Prostate gland (tissue), 2 donors: ENCODE results near the gene PPP1R14C. TPM values are rescaled to one million over a fixed set of nuclear protein-coding genes. Genes with fewer than 3 reads are reported as not detected.

Experiments
- DNase-seq: peaks from one replicate; pipeline ENCODE4 v3.0.0-alpha.2; 2019; ENCODE audit warnings: low spot score
- H3K27ac ChIP-seq, 2 donors: fragments of 200-600 bp; sonication (generic); 2 replicates each; pipeline ENCODE4 v1.5.1; 2017 to 2019
- H3K27me3 ChIP-seq: fragments of 200-600 bp; sonication (generic); replicated peaks from 2 replicates; pipeline ENCODE4 v1.5.1; 2019; ENCODE audit not compliant: insufficient read depth
- H3K36me3 ChIP-seq, 2 donors: fragments of 200-600 bp; sonication (generic); 1 replicate in 1 of 2; 2 replicates in 1 of 2; pipeline versions ENCODE4 v1.5.1 to v1.8.1; 2017 to 2019
- H3K4me1 ChIP-seq: fragments of 200-600 bp; sonication (generic); replicated peaks from 2 replicates; pipeline ENCODE4 v1.5.1; 2019
- H3K4me3 ChIP-seq, 2 donors: fragments of 200-600 bp; sonication (generic); 2 replicates each; pipeline ENCODE4 v1.5.1; 2017 to 2019
- H3K9me3 ChIP-seq: fragments of 200-600 bp; sonication (generic); 2 replicates; pipeline ENCODE4 v1.5.1; 2017
- CTCF ChIP-seq, 4 experiments: fragments of 200-600 bp in 2 of 4; fragments of 450-650 bp in 2 of 4; sonication (generic) in 2 of 4; IDR thresholded peaks; 1 replicate in 3 of 4; 2 replicates in 1 of 4; pipeline ENCODE4 v1.5.1; 2016 to 2019; ENCODE audit warnings: antibody characterized with exemption in 4 of 4, mild to moderate bottlenecking in 2 of 4, moderate library complexity in 2 of 4
- POLR2A ChIP-seq: fragments of 450-650 bp; IDR thresholded peaks from one replicate; pipeline ENCODE4 v1.6.1; 2016; ENCODE audit warnings: antibody characterized with exemption, mild to moderate bottlenecking
- POLR2AphosphoS5 ChIP-seq: sonication (generic); formaldehyde crosslinking; IDR thresholded peaks from one replicate; pipeline ENCODE4 v1.6.1; 2017; ENCODE audit warnings: antibody characterized with exemption
- WGBS: methylation state at CpG from one replicate; pipeline ENCODE4 v1.1.5; 2018; 5-methylcytosine and 5-hydroxymethylcytosine counted together
- intact Hi-C: fragments of 100-400 bp; cut with DNase I; formaldehyde crosslinking; loops from one replicate; pipeline ENCODE4 v1.14.2; 2022
- total RNA-seq, 2 donors: library from RNA; depleted of rRNA; stranded (reverse); fragments of >200 nt; gene quantifications; one replicate each; pipeline ENCODE4 v1.1.0, GENCODE V29; 2016

PPP1R14C gene
- total RNA-seq, 2 donors from 2014 or later: 3.4 to 14.8 TPM

GRCh38 chr6:150282806-150283205, 140.0 kb downstream of the PPP1R14C start:
- Histone ChIP-seq H3K4me1 (no peaks in the 10 kb centered on the region), H3K4me3 (no peak overlapping the region), H3K9me3 (no peaks in the 10 kb centered on the region), H3K27me3 (no peaks in the 10 kb centered on the region), H3K27ac (no peak overlapping the region), H3K36me3 (no peaks in the 10 kb centered on the region)
- intact Hi-C loops: no loop called here
- DNase-seq: no peak
- TF ChIP-seq POLR2A (no peak), POLR2AphosphoS5 (no peak), CTCF (IDR thresholded peaks at IDR 0.05) (no peak)

- Histone ChIP-seq H3K27ac (no peak overlapping the region), H3K27me3 (no peaks in the 10 kb centered on the region), H3K36me3 (no peaks in the 10 kb centered on the region), H3K4me3 (no peak overlapping the region), H3K4me1 (no peaks in the 10 kb centered on the region), H3K9me3 (no peaks in the 10 kb centered on the region)
- 89% methylated on average over 2 of the region's 2 CpGs for WGBS
- intact Hi-C loops: no loop called here
- DNase-seq: no peak
- no peak for TF ChIP-seq POLR2A
- TF ChIP-seq POLR2AphosphoS5: no peak
- no peak for TF ChIP-seq CTCF (IDR thresholded peaks at IDR 0.05)
Measured at GRCh38 chr6:150286460-150286859, 143.6 kb downstream of the PPP1R14C start.

- WGBS: 83% methylated on average over 2 of the region's 2 CpGs
- H3K27me3 ChIP-seq: no peaks in the 10 kb centered on the region
- H3K4me3 ChIP-seq: no peak overlapping the region
- no peaks in the 10 kb centered on the region for H3K4me1 ChIP-seq
- H3K36me3 ChIP-seq: no peaks in the 10 kb centered on the region
- no peak for DNase-seq
- intact Hi-C loops: no loop called here
- H3K27ac ChIP-seq: no peak overlapping the region
- TF ChIP-seq POLR2A: no peak
- no peak for TF ChIP-seq CTCF (IDR thresholded peaks at IDR 0.05)
- no peak for TF ChIP-seq POLR2AphosphoS5
- no peaks in the 10 kb centered on the region for H3K9me3 ChIP-seq
Measured at GRCh38 chr6:150286912-150287311, 144.1 kb downstream of the PPP1R14C start.

GRCh38 chr6:150288456-150288855, 145.6 kb downstream of the PPP1R14C start:
- no peak for TF ChIP-seq POLR2A
- TF ChIP-seq POLR2AphosphoS5: no peak
- no peak for TF ChIP-seq CTCF (IDR thresholded peaks at IDR 0.05)
- DNase-seq: no peak
- intact Hi-C loops: no loop called here
- no peaks in the 10 kb centered on the region for H3K4me1 ChIP-seq
- H3K27ac ChIP-seq: no peak overlapping the region
- H3K4me3 ChIP-seq: no peak overlapping the region
- H3K27me3 ChIP-seq: no peaks in the 10 kb centered on the region
- WGBS: 82% methylated on average over 4 of the region's 4 CpGs
- H3K9me3 ChIP-seq: no peaks in the 10 kb centered on the region
- H3K36me3 ChIP-seq: no peaks in the 10 kb centered on the region

DNA sequence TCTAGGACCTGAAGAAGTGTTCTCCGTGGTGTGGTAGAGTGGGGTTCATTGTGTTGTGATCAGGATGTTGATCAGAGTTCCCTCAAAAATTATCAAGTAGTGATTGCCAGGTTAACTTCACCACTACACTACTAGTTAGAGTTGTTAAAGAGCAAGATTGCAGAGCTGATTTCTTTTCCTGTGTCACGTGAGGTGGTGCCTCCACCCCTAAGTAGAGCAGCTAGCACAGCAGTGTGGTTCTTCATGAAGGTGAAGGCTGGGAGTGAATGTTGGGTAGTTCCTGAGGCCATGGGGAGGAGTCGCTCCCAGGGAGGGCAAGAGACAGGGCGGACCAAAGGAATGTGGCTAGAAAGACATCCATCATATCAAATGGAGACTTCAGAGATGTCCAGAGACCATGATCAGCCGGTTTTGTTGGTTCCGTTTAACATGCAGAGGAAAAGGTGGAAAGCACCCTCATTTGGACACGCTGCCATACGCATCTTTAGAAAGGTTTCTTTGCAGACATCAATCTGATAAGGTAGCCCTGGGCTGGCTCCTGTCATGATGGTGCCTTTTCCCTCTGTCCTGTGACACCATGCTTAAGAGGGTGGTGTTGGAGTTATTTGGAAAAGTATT, 146.7 kb downstream of the PPP1R14C start:
- H3K36me3 ChIP-seq: no peaks in the 10 kb centered on the region
- 81% methylated on average over 8 of the region's 8 CpGs for WGBS
- no peaks in the 10 kb centered on the region for H3K9me3 ChIP-seq
- no peak for TF ChIP-seq POLR2AphosphoS5
- no peak for TF ChIP-seq CTCF (IDR thresholded peaks at IDR 0.05)
- no peak for TF ChIP-seq POLR2A
- H3K27ac ChIP-seq: no peak overlapping the region
- H3K27me3 ChIP-seq: no peaks in the 10 kb centered on the region
- no peak overlapping the region for H3K4me3 ChIP-seq
- intact Hi-C loops: no loop called here
- DNase-seq: no peak
- no peaks in the 10 kb centered on the region for H3K4me1 ChIP-seq
